ENCODE results near the gene GRK4. TPM values are rescaled to one million over a fixed set of nuclear protein-coding genes. Genes with fewer than 3 reads are reported as not detected.
A peak's percentile ranks its signal among the peaks of the same experiment; 100 is the strongest.
"Not testable (repeated sequence)": the region's sequence is repeated elsewhere in the genome, so short reads cannot be mapped to it uniquely, and the experiment has no call there.

The GRK4 gene
- total RNA-seq, 8 experiments from 2014 or later = 7.3 to 22.2 (median 14.2) TPM

GRCh38 chr4:3047464-3048286, 84.3 kb downstream of the GRK4 start:
- H3K4me3 ChIP-seq = no peak overlapping the region
- peaks cover 0 to 11% of the 10 kb centered on the region in 2 donors for H3K4me1 ChIP-seq (replicated peaks in 1 of 2)
- H3K27ac ChIP-seq = no peak overlapping the region
- peak; percentile 36 to 92 (median 78) for ATAC-seq (replicated peaks in 6 of 8)
- in situ Hi-C loops (cut with MboI; ENCODE audit: low pct_unique_long_range_greater_than_20kb in 2 of 9, low sequenced_read_pairs in 9 of 9, unreplicated experiment in 9 of 9) = no loop called here
- 42 to 100% (median 62%) methylated on average over 2 to 11 of the region's 20 CpGs; no CpG with 5 or more reads in 1 of the 10 experiments for WGBS, 10 experiments

GRCh38 chr4:3051141-3051897, 87.9 kb downstream of the GRK4 start:
- H3K4me3 ChIP-seq; H3K27ac ChIP-seq; in situ Hi-C loops (cut with MboI; ENCODE audit: low pct_unique_long_range_greater_than_20kb in 2 of 9, low sequenced_read_pairs in 9 of 9, unreplicated experiment in 9 of 9); ATAC-seq (replicated peaks in 6 of 8); H3K4me1 ChIP-seq (replicated peaks in 1 of 2): not testable (repeated sequence)
- 60 to 100% (median 82%) methylated on average over 1 to 5 of the region's 12 CpGs; no CpG with 5 or more reads in 2 of the 10 experiments for WGBS, 10 experiments

GRCh38 chr4:3054169-3054759, 90.9 kb downstream of the GRK4 start:
- Histone ChIP-seq H3K27ac (no peak overlapping the region), H3K4me1 (replicated peaks in 1 of 2) (no peaks in the 10 kb centered on the region), H3K4me3 (no peak overlapping the region)
- 50 to 100% (median 78%) methylated on average over 1 to 2 of the region's 2 CpGs; no CpG with 5 or more reads in 1 of the 10 experiments for WGBS, 10 experiments
- in situ Hi-C loops (cut with MboI; ENCODE audit: low pct_unique_long_range_greater_than_20kb in 2 of 9, low sequenced_read_pairs in 9 of 9, unreplicated experiment in 9 of 9) = no loop called here
- ATAC-seq (replicated peaks in 6 of 8) = no peak

- WGBS, 10 experiments = 20 to 100% (median 88%) methylated on average over 1 to 6 of the region's 6 CpGs
- in situ Hi-C loops (cut with MboI; ENCODE audit: low pct_unique_long_range_greater_than_20kb in 2 of 9, low sequenced_read_pairs in 9 of 9, unreplicated experiment in 9 of 9) = no loop called here
- no peak overlapping the region for H3K27ac ChIP-seq
- no peaks in the 10 kb centered on the region for H3K4me1 ChIP-seq (replicated peaks in 1 of 2)
- no peak overlapping the region for H3K4me3 ChIP-seq
- ATAC-seq (replicated peaks in 6 of 8) = no peak
These were observed 96.6 kb downstream of the GRK4 start for GRCh38 chr4:3059943-3060342.

GRCh38 chr4:3060946-3061345, 97.6 kb downstream of the GRK4 start:
- WGBS, 10 experiments = 50 to 100% (median 82%) methylated on average over 1 to 5 of the region's 6 CpGs; no CpG with 5 or more reads in 3 of the 10 experiments
- Histone ChIP-seq H3K4me3 (no peak overlapping the region), H3K4me1 (replicated peaks in 1 of 2) (no peaks in the 10 kb centered on the region), H3K27ac (no peak overlapping the region)
- in situ Hi-C loops (cut with MboI; ENCODE audit: low pct_unique_long_range_greater_than_20kb in 2 of 9, low sequenced_read_pairs in 9 of 9, unreplicated experiment in 9 of 9) = no loop called here
- ATAC-seq (replicated peaks in 6 of 8) = no peak

- 40 to 97% (median 83%) methylated on average over 1 to 7 of the region's 12 CpGs; no CpG with 5 or more reads in 2 of the 10 experiments for WGBS, 10 experiments
- no peak overlapping the region for H3K27ac ChIP-seq
- in situ Hi-C loops (cut with MboI; ENCODE audit: low pct_unique_long_range_greater_than_20kb in 2 of 9, low sequenced_read_pairs in 9 of 9, unreplicated experiment in 9 of 9) = no loop called here
- no peak for ATAC-seq (replicated peaks in 6 of 8)
- no peak overlapping the region for H3K4me3 ChIP-seq
- H3K4me1 ChIP-seq (replicated peaks in 1 of 2) = no peaks in the 10 kb centered on the region
These were observed 99.1 kb downstream of the GRK4 start for GRCh38 chr4:3062471-3062870.

GRCh38 chr4:3065551-3065950, 102.2 kb downstream of the GRK4 start:
- H3K4me3 ChIP-seq = no peak overlapping the region
- WGBS, 10 experiments = 28 to 92% (median 62%) methylated on average over 2 to 3 of the region's 3 CpGs; no CpG with 5 or more reads in 4 of the 10 experiments
- in situ Hi-C loops (cut with MboI; ENCODE audit: low pct_unique_long_range_greater_than_20kb in 2 of 9, low sequenced_read_pairs in 9 of 9, unreplicated experiment in 9 of 9) = no loop called here
- no peaks in the 10 kb centered on the region for H3K4me1 ChIP-seq (replicated peaks in 1 of 2)
- no peak overlapping the region for H3K27ac ChIP-seq
- ATAC-seq (replicated peaks in 6 of 8) = peak in 1 of 8 experiments; percentile 91

- no peak overlapping the region for H3K27ac ChIP-seq
- WGBS, 10 experiments = 58 to 89% (median 82%) methylated on average over 3 to 6 of the region's 6 CpGs
- H3K4me3 ChIP-seq = no peak overlapping the region
- no peaks in the 10 kb centered on the region for H3K4me1 ChIP-seq (replicated peaks in 1 of 2)
- no peak for ATAC-seq (replicated peaks in 6 of 8)
- in situ Hi-C loops (cut with MboI; ENCODE audit: low pct_unique_long_range_greater_than_20kb in 2 of 9, low sequenced_read_pairs in 9 of 9, unreplicated experiment in 9 of 9) = no loop called here
These were observed 103.5 kb downstream of the GRK4 start for GRCh38 chr4:3066836-3067400.

- 28 to 66% (median 63%) methylated on average over 1 to 6 of the region's 6 CpGs; no CpG with 5 or more reads in 3 of the 10 experiments for WGBS, 10 experiments
- Histone ChIP-seq H3K4me1 (replicated peaks in 1 of 2) (no peaks in the 10 kb centered on the region), H3K4me3 (no peak overlapping the region), H3K27ac (no peak overlapping the region)
- no peak for ATAC-seq (replicated peaks in 6 of 8)
- in situ Hi-C loops (cut with MboI; ENCODE audit: low pct_unique_long_range_greater_than_20kb in 2 of 9, low sequenced_read_pairs in 9 of 9, unreplicated experiment in 9 of 9) = no loop called here
These were observed 104.2 kb downstream of the GRK4 start for GRCh38 chr4:3067473-3068001.

- 24 to 100% (median 80%) methylated on average over 1 to 12 of the region's 16 CpGs; no CpG with 5 or more reads in 3 of the 10 experiments for WGBS, 10 experiments
- in situ Hi-C loops (cut with MboI; ENCODE audit: low pct_unique_long_range_greater_than_20kb in 2 of 9, low sequenced_read_pairs in 9 of 9, unreplicated experiment in 9 of 9) = no loop called here
These were observed 106.4 kb downstream of the GRK4 start for GRCh38 chr4:3069661-3070199.

GRCh38 chr4:3070709-3071500, 107.5 kb downstream of the GRK4 start:
- H3K4me1 ChIP-seq (replicated peaks in 1 of 2) = peaks cover 0 to 4% of the 10 kb centered on the region in 2 donors
- H3K4me3 ChIP-seq = no peak overlapping the region
- WGBS, 10 experiments = 40 to 80% (median 67%) methylated on average over 1 to 3 of the region's 3 CpGs; no CpG with 5 or more reads in 2 of the 10 experiments
- in situ Hi-C loops (cut with MboI; ENCODE audit: low pct_unique_long_range_greater_than_20kb in 2 of 9, low sequenced_read_pairs in 9 of 9, unreplicated experiment in 9 of 9) = no loop called here
- no peak overlapping the region for H3K27ac ChIP-seq
- ATAC-seq (replicated peaks in 6 of 8) = no peak

More at GRCh38 chr4:3069661-3070199, 106.4 kb downstream of the GRK4 start:
- no peak for ATAC-seq (replicated peaks in 6 of 8)
- Histone ChIP-seq H3K4me3 (no peak overlapping the region), H3K27ac (no peak overlapping the region), H3K4me1 (replicated peaks in 1 of 2) (peaks cover 0 to 2% of the 10 kb centered on the region in 2 donors)

- WGBS, 10 experiments = 40 to 100% (median 85%) methylated on average over 1 to 5 of the region's 7 CpGs; no CpG with 5 or more reads in 3 of the 10 experiments
- in situ Hi-C loops (cut with MboI; ENCODE audit: low pct_unique_long_range_greater_than_20kb in 2 of 9, low sequenced_read_pairs in 9 of 9, unreplicated experiment in 9 of 9) = no loop called here
- H3K4me3 ChIP-seq = no peak overlapping the region
- peaks cover 2 to 10% of the 10 kb centered on the region in 2 donors for H3K4me1 ChIP-seq (replicated peaks in 1 of 2)
- ATAC-seq (replicated peaks in 6 of 8) = no peak
- no peak overlapping the region for H3K27ac ChIP-seq
These were observed 108.4 kb downstream of the GRK4 start for GRCh38 chr4:3071811-3072210.

All from motor neuron (in vitro differentiated cells).